CD14-positive monocyte (primary cell): ENCODE results near the gene NLRC3. TPM values are rescaled to one million over a fixed set of nuclear protein-coding genes. Genes with fewer than 3 reads are reported as not detected.

Experiments
- DNase-seq, 3 donors: peaks; one replicate each; pipeline ENCODE4 v3.0.0-alpha.2; 2011 to 2022
- H2AFZ ChIP-seq: 2 replicates; pipeline ENCODE4 v1.6.0; 2012; ENCODE audit warnings: mild to moderate bottlenecking, low read depth, low read length, inconsistent platforms; ENCODE audit not compliant: insufficient read depth, poor library complexity, severe bottlenecking
- H3K27ac ChIP-seq, 2 donors: 1 replicate in 1 of 2; 2 replicates in 1 of 2; pipeline ENCODE4 v1.5.1; 2012 to 2013; ENCODE audit warnings: low read length in 2 of 2, control low read depth in 1 of 2, inconsistent platforms in 1 of 2, low read depth in 1 of 2, mild to moderate bottlenecking in 1 of 2
- H3K27me3 ChIP-seq, 2 donors: one replicate each; pipeline versions ENCODE4 v1.6.0 to v1.6.1; 2011 to 2013; ENCODE audit warnings: low read length in 2 of 2; ENCODE audit not compliant: control insufficient read depth in 2 of 2, insufficient read depth in 2 of 2
- H3K36me3 ChIP-seq, 2 donors: replicated peaks in 1 of 2; 1 replicate in 1 of 2; 2 replicates in 1 of 2; pipeline versions ENCODE4 v1.5.1 to v1.6.1; 2012 to 2013; ENCODE audit warnings: low read length in 2 of 2, control low read depth in 1 of 2, inconsistent platforms in 1 of 2, mild to moderate bottlenecking in 1 of 2; ENCODE audit not compliant: insufficient read depth in 2 of 2, control insufficient read depth in 1 of 2
- H3K4me1 ChIP-seq, 2 donors: 1 replicate in 1 of 2; 2 replicates in 1 of 2; pipeline versions ENCODE4 v1.5.1 to v1.6.1; 2012 to 2013; ENCODE audit warnings: low read length in 2 of 2, control low read depth in 1 of 2, inconsistent platforms in 1 of 2, mild to moderate bottlenecking in 1 of 2, moderate library complexity in 1 of 2; ENCODE audit not compliant: insufficient read depth in 2 of 2, control insufficient read depth in 1 of 2
- H3K4me2 ChIP-seq: replicated peaks from 2 replicates; pipeline ENCODE3; 2012; ENCODE audit warnings: low read length, moderate library complexity, mild to moderate bottlenecking; ENCODE audit not compliant: poor library complexity, severe bottlenecking; ENCODE audit errors: extremely low read depth
- H3K4me3 ChIP-seq, 3 experiments: fragments of 200-600 bp in 1 of 3; sonication (generic) in 1 of 3; replicated peaks in 1 of 3; 1 replicate in 2 of 3; 2 replicates in 1 of 3; pipeline ENCODE4 v1.5.1; 2011 to 2013; ENCODE audit warnings: low read length in 3 of 3, mild to moderate bottlenecking in 3 of 3, control low read depth in 2 of 3, low read depth in 2 of 3, inconsistent platforms in 1 of 3, moderate library complexity in 1 of 3
- H3K79me2 ChIP-seq: 2 replicates; pipeline ENCODE4 v1.6.0; 2012; ENCODE audit warnings: mild to moderate bottlenecking, control low read depth, inconsistent platforms, low read length, moderate library complexity; ENCODE audit not compliant: insufficient read depth
- H3K9ac ChIP-seq: 2 replicates; pipeline ENCODE4 v1.6.0; 2017; ENCODE audit warnings: low read length, mild to moderate bottlenecking; ENCODE audit not compliant: insufficient read depth, poor library complexity, severe bottlenecking
- H3K9me3 ChIP-seq, 2 donors: replicated peaks in 1 of 2; 1 replicate in 1 of 2; 2 replicates in 1 of 2; pipeline versions ENCODE4 v1.5.1 to v1.6.1; 2012 to 2013; ENCODE audit warnings: low read length in 2 of 2, control low read depth in 1 of 2; ENCODE audit not compliant: control insufficient read depth in 1 of 2, insufficient read depth in 1 of 2
- H4K20me1 ChIP-seq: 2 replicates; pipeline ENCODE4 v1.6.0; 2012; ENCODE audit warnings: mild to moderate bottlenecking, low read length, control low read depth, moderate library complexity; ENCODE audit not compliant: insufficient read depth
- H3K27ac Mint-ChIP-seq, 7 donors: one replicate each; pipeline ENCODE4 v1.8.0; 2020; ENCODE audit warnings: mild to moderate bottlenecking in 7 of 7, mixed read lengths in 7 of 7, moderate library complexity in 6 of 7, inconsistent platforms in 2 of 7
- H3K27me3 Mint-ChIP-seq, 3 donors: one replicate each; pipeline ENCODE4 v1.8.0; 2021 to 2022; ENCODE audit warnings: low read depth in 3 of 3, mild to moderate bottlenecking in 3 of 3, mixed read lengths in 3 of 3, moderate library complexity in 3 of 3, inconsistent platforms in 1 of 3
- H3K36me3 Mint-ChIP-seq, 2 donors: one replicate each; pipeline ENCODE4 v1.8.0; 2020; ENCODE audit warnings: mixed read lengths in 2 of 2, inconsistent platforms in 1 of 2, mild to moderate bottlenecking in 1 of 2
- H3K4me1 Mint-ChIP-seq: one replicate; pipeline ENCODE4 v1.8.0; 2020; ENCODE audit warnings: mild to moderate bottlenecking, mixed read lengths
- H3K4me3 Mint-ChIP-seq, 2 donors: one replicate each; pipeline ENCODE4 v1.8.0; 2020; ENCODE audit warnings: mild to moderate bottlenecking in 2 of 2, mixed read lengths in 2 of 2, moderate library complexity in 1 of 2
- H3K9me3 Mint-ChIP-seq, 7 donors: one replicate each; pipeline ENCODE4 v1.8.0; 2020 to 2022; ENCODE audit warnings: mixed read lengths in 7 of 7, mild to moderate bottlenecking in 6 of 7, moderate library complexity in 6 of 7, inconsistent platforms in 2 of 7
- CTCF ChIP-seq: fragments of 200-600 bp; IDR thresholded peaks from one replicate; pipeline ENCODE4 v1.8.0; 2022; ENCODE audit warnings: antibody characterized with exemption, mild to moderate bottlenecking
- WGBS: methylation state at CpG from one replicate; pipeline ENCODE4 v1.1.5; 2013; ENCODE audit warnings: missing lambda C conversion rate; ENCODE audit not compliant: insufficient coverage; 5-methylcytosine and 5-hydroxymethylcytosine counted together
- intact Hi-C, 2 donors: fragments of 100-400 bp; cut with micrococcal nuclease; formaldehyde crosslinking; loops; one replicate each; pipeline versions ENCODE4 v1.15.0 to v1.15.1; 2023
- polyA plus RNA-seq, 3 donors: library from polyadenylated mRNA; depleted of rRNA in 1 of 3; unstranded in 2 of 3; stranded (reverse) in 1 of 3; fragments of 300-500 nt in 2 of 3; fragments of >200 nt in 1 of 3; fragmentation: Illumina TruSeq in 2 of 3; gene quantifications; 1 replicate in 2 of 3; 2 replicates in 1 of 3; pipeline ENCODE4 v1.2.3, GENCODE V29; 2012 to 2021

Gene NLRC3
- polyA plus RNA-seq, 3 donors = 0.03 to 0.07 (median 0.06) TPM

DNA sequence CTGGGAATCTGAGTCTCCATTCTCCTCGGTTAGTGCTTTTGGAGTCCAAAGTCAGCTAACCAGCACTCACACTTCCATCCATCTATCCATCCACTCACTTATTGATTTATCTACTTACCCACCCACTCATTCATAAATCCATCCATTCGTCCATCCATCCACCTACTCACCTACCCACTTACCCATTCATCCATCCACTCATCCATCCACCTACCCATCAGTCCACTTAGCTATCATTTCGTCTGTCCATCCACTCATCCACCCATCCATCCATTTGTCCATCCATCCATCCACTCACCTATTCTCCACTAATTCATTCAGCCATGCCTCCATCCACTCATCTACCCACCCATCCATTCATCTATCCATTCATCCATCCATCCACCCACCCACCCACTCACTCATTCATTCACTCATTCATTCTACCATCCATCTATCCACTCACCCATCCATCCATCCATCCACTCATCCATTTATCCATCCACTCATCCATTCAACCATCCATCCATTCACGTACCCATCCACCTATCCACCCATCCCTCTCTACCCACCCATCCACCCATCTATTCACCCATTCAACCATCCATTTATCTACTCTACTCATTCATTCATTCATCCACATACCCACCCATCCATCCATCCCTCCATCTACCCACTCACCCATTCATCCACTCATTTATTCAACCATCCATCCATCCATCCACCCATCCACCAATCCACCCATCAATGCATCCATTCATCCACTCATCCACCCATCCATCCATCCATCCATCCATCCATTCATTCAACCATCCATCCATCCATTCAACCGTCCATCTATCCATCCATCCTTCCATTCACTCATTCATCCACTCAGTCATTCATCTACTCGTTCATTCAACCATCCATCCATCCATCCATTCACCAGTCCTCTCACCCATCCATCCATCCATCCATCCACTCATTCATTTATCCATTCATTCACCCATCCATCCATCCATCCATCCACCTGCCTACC, 26.1 kb downstream of the NLRC3 start:
- Histone ChIP-seq H3K36me3 (no peaks in the 10 kb centered on the region), H3K4me1 (peaks cover 23% of the 10 kb centered on the region in 2 donors), H3K9me3 (no peaks in the 10 kb centered on the region), H3K27ac (no peak overlapping the region), H3K9ac (no peak overlapping the region), H3K4me2 (no peak overlapping the region), H3K27me3 (no peaks in the 10 kb centered on the region), H2AFZ (no peak overlapping the region), H3K4me3 (no peak overlapping the region), H3K79me2 (no peaks in the 10 kb centered on the region), H4K20me1 (no peaks in the 10 kb centered on the region)
- no peak overlapping the region for H3K27ac Mint-ChIP-seq
- peaks cover 20% of the 10 kb centered on the region for H3K4me1 Mint-ChIP-seq
- intact Hi-C loops = no loop called here
- no peak for TF ChIP-seq CTCF
- peaks cover 0 to 11% (median 2%) of the 10 kb centered on the region in 7 donors for H3K9me3 Mint-ChIP-seq
- H3K27me3 Mint-ChIP-seq = peaks cover 0 to 2% (median 0%) of the 10 kb centered on the region in 3 donors
- WGBS = 93% methylated on average over 6 of the region's 6 CpGs
- peaks cover 0 to 5% of the 10 kb centered on the region in 2 donors for H3K36me3 Mint-ChIP-seq
- no peak overlapping the region for H3K4me3 Mint-ChIP-seq
- no peak for DNase-seq

DNA sequence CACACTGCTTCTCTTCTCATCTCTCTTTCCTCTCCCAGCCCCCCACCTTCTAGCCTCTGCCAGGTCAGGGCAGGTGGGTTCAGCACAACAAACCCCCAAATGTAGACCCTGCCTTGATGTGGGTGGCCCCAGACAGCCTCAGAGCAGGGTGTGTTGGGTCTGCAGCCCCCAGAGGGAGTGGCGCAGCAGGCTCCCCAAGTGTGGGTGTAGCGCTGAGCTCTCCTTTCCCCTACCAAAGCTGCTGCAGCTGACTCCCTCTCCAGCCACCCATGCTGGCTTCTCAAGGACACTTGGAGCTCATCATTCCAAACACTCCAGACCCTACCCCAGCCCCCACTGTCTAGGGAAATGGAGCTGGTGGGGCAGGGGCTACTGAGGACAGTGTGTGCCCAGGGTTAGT, 27.3 kb downstream of the NLRC3 start:
- peaks cover 20% of the 10 kb centered on the region for H3K4me1 Mint-ChIP-seq
- H3K27me3 Mint-ChIP-seq = peaks cover 0 to 2% (median 0%) of the 10 kb centered on the region in 3 donors
- TF ChIP-seq CTCF = no peak
- H3K4me1 ChIP-seq = peaks cover 23% of the 10 kb centered on the region in 2 donors
- 100% methylated on average over 1 of the region's 2 CpGs for WGBS
- H3K27me3 ChIP-seq = no peaks in the 10 kb centered on the region
- H3K9ac ChIP-seq = no peak overlapping the region
- H3K4me2 ChIP-seq = no peak overlapping the region
- H2AFZ ChIP-seq = no peak overlapping the region
- H3K36me3 ChIP-seq = no peaks in the 10 kb centered on the region
- intact Hi-C loops = no loop called here
- H4K20me1 ChIP-seq = no peaks in the 10 kb centered on the region
- no peak overlapping the region for H3K4me3 ChIP-seq
- no peak for DNase-seq
- H3K79me2 ChIP-seq = no peaks in the 10 kb centered on the region
- no peak overlapping the region for H3K4me3 Mint-ChIP-seq
- H3K27ac Mint-ChIP-seq = no peak overlapping the region
- no peak overlapping the region for H3K27ac ChIP-seq
- peaks cover 0 to 5% of the 10 kb centered on the region in 2 donors for H3K36me3 Mint-ChIP-seq
- no peaks in the 10 kb centered on the region for H3K9me3 ChIP-seq
- peaks cover 0 to 11% (median 2%) of the 10 kb centered on the region in 7 donors for H3K9me3 Mint-ChIP-seq
